H1 (cell line): ENCODE results near the gene BCL2. TPM values are rescaled to one million over a fixed set of nuclear protein-coding genes. Genes with fewer than 3 reads are reported as not detected.

Experiments used
- CTCF ChIA-PET: fragments of 300-600 bp; sonication (Branson Sonifier 250); formaldehyde crosslinking; loops from one replicate; lab custom pipeline; 2021; ENCODE audit not compliant: partially characterized antibody; lab: Charles Lee
- POLR2A ChIA-PET: fragments of 300-600 bp; sonication (Branson Sonifier 250); formaldehyde crosslinking; loops from one replicate; lab custom pipeline; 2021; ENCODE audit warnings: inconsistent platforms; ENCODE audit not compliant: partially characterized antibody; lab: Charles Lee
- DNase-seq, 2 experiments: peaks; one replicate each; pipeline versions ENCODE4 v3.0.0 to v3.0.0-alpha.2; 2010 to 2022; ENCODE audit warnings: low spot score in 2 of 2, low read depth in 1 of 2, mixed read lengths in 1 of 2
- FAIRE-seq: peaks from 2 replicates; lab custom pipeline; 2011; peaks lifted over from hg19 to GRCh38; lab: Jason Lieb, UNC
- H2AFZ ChIP-seq: 2 replicates; pipeline ENCODE4 v1.8.1; 2012; ENCODE audit warnings: low read length, inconsistent platforms
- H2AK5ac ChIP-seq: 2 replicates; pipeline ENCODE4 v1.6.1; 2013; ENCODE audit warnings: low read depth, low read length
- H2BK120ac ChIP-seq: replicated peaks from 2 replicates; pipeline ENCODE3; 2013; ENCODE audit warnings: low read depth, low read length, inconsistent platforms
- H2BK12ac ChIP-seq: 2 replicates; pipeline ENCODE4 v1.6.1; 2013; ENCODE audit warnings: low read depth, low read length
- H2BK15ac ChIP-seq: 2 replicates; pipeline ENCODE4 v1.6.1; 2013; ENCODE audit warnings: low read length
- H2BK20ac ChIP-seq: 2 replicates; pipeline ENCODE4 v1.6.1; 2013; ENCODE audit warnings: low read length
- H2BK5ac ChIP-seq: 2 replicates; pipeline ENCODE4 v1.6.1; 2013; ENCODE audit warnings: low read depth, low read length
- H3K14ac ChIP-seq: 2 replicates; pipeline ENCODE4 v1.6.1; 2013; ENCODE audit warnings: inconsistent platforms; ENCODE audit not compliant: insufficient read length
- H3K18ac ChIP-seq: 2 replicates; pipeline ENCODE4 v1.6.1; 2013; ENCODE audit warnings: low read length; ENCODE audit errors: extremely low read depth
- H3K23ac ChIP-seq: 2 replicates; pipeline ENCODE4 v1.6.1; 2013; ENCODE audit warnings: inconsistent platforms; ENCODE audit not compliant: insufficient read length
- H3K23me2 ChIP-seq: 2 replicates; pipeline ENCODE4 v1.6.1; 2013; ENCODE audit warnings: low read depth, low read length
- H3K27ac ChIP-seq: 2 replicates; pipeline ENCODE4 v1.6.1; 2011; ENCODE audit warnings: low read depth, low read length, inconsistent platforms
- H3K27me3 ChIP-seq, 4 experiments: replicated peaks in 1 of 4; 1 replicate in 1 of 4; 2 replicates in 3 of 4; pipeline versions ENCODE4 v1.6.1 to v1.8.1; 2011 to 2013; ENCODE audit warnings: low read length in 3 of 4, mild to moderate bottlenecking in 3 of 4, inconsistent platforms in 2 of 4, mixed read lengths in 2 of 4, moderate library complexity in 1 of 4; ENCODE audit not compliant: control insufficient read depth in 3 of 4, insufficient read depth in 3 of 4; ENCODE audit errors: extremely low read depth in 1 of 4
- H3K36me3 ChIP-seq, 4 experiments: 2 replicates each; pipeline versions ENCODE4 v1.6.1 to v1.8.1; 2011 to 2013; ENCODE audit warnings: mild to moderate bottlenecking in 4 of 4, low read length in 3 of 4, moderate library complexity in 2 of 4, control low read depth in 1 of 4, inconsistent platforms in 1 of 4; ENCODE audit not compliant: insufficient read depth in 4 of 4, control insufficient read depth in 2 of 4
- H3K4ac ChIP-seq: replicated peaks from 2 replicates; pipeline ENCODE3; 2013; ENCODE audit warnings: low read length, low read depth, mixed read lengths, inconsistent platforms; ENCODE audit not compliant: insufficient read length
- H3K4me1 ChIP-seq, 4 experiments: replicated peaks in 1 of 4; 1 replicate in 1 of 4; 2 replicates in 3 of 4; pipeline versions ENCODE4 v1.6.1 to v1.8.1; 2011 to 2013; ENCODE audit warnings: low read length in 3 of 4, inconsistent platforms in 2 of 4, mixed read lengths in 1 of 4; ENCODE audit not compliant: insufficient read depth in 4 of 4, control insufficient read depth in 3 of 4
- H3K4me2 ChIP-seq, 2 experiments: 2 replicates each; pipeline versions ENCODE4 v1.6.1 to v1.8.1; 2011 to 2013; ENCODE audit warnings: low read depth in 2 of 2, low read length in 2 of 2, control low read depth in 1 of 2, inconsistent platforms in 1 of 2, mild to moderate bottlenecking in 1 of 2; ENCODE audit not compliant: insufficient read depth in 1 of 2
- H3K4me3 ChIP-seq, 4 experiments: fragments of 200-600, 300-600 bp in 1 of 4; sonication (generic), shearing (Covaris generic), sonication (Bioruptor Twin) in 1 of 4; 2 replicates each; pipeline versions ENCODE4 v1.5.1 to v1.8.1; 2011 to 2016; ENCODE audit warnings: low read length in 4 of 4, low read depth in 3 of 4, control low read depth in 2 of 4, inconsistent platforms in 2 of 4, mild to moderate bottlenecking in 2 of 4, mixed read lengths in 1 of 4, moderate library complexity in 1 of 4; ENCODE audit not compliant: insufficient read depth in 2 of 4; ENCODE audit errors: extremely low read depth in 1 of 4
- H3K56ac ChIP-seq: replicated peaks from 2 replicates; pipeline ENCODE3; 2013; ENCODE audit warnings: low read depth, mild to moderate bottlenecking, mixed read lengths, low read length, inconsistent platforms; ENCODE audit not compliant: insufficient read length
- H3K79me1 ChIP-seq: 2 replicates; pipeline ENCODE4 v1.6.1; 2013; ENCODE audit warnings: low read depth, low read length, control low read depth
- H3K79me2 ChIP-seq, 2 experiments: 2 replicates each; pipeline versions ENCODE4 v1.6.1 to v1.8.1; 2012 to 2013; ENCODE audit warnings: low read length in 2 of 2, mild to moderate bottlenecking in 2 of 2, inconsistent platforms in 1 of 2; ENCODE audit not compliant: insufficient read depth in 2 of 2, control insufficient read depth in 1 of 2
- H3K9ac ChIP-seq, 4 experiments: replicated peaks in 1 of 4; 1 replicate in 1 of 4; 2 replicates in 3 of 4; pipeline versions ENCODE4 v1.6.1 to v1.8.1; 2011 to 2013; ENCODE audit warnings: low read depth in 3 of 4, low read length in 3 of 4, control low read depth in 2 of 4, mild to moderate bottlenecking in 2 of 4, moderate library complexity in 2 of 4, inconsistent platforms in 1 of 4; ENCODE audit errors: extremely low read depth in 1 of 4
- H3K9me3 ChIP-seq, 2 experiments: 2 replicates each; pipeline versions ENCODE4 v1.6.1 to v1.8.1; 2012 to 2013; ENCODE audit warnings: mild to moderate bottlenecking in 2 of 2, moderate library complexity in 2 of 2, control low read depth in 1 of 2, inconsistent platforms in 1 of 2, low read depth in 1 of 2, low read length in 1 of 2, mixed read lengths in 1 of 2; ENCODE audit not compliant: insufficient read depth in 2 of 2
- H4K20me1 ChIP-seq, 2 experiments: replicated peaks in 1 of 2; 2 replicates each; pipeline versions ENCODE3 to v1.8.1; 2011 to 2013; ENCODE audit warnings: inconsistent platforms in 2 of 2, low read length in 2 of 2, mild to moderate bottlenecking in 1 of 2; ENCODE audit not compliant: insufficient read depth in 2 of 2, control insufficient read depth in 1 of 2
- H4K5ac ChIP-seq: 2 replicates; pipeline ENCODE4 v1.6.1; 2013; ENCODE audit warnings: low read length, low read depth, mixed read lengths, inconsistent platforms; ENCODE audit not compliant: insufficient read length
- H4K8ac ChIP-seq: 2 replicates; pipeline ENCODE4 v1.8.0; 2013; ENCODE audit warnings: mild to moderate bottlenecking, moderate library complexity, low read length, inconsistent platforms; ENCODE audit not compliant: insufficient read depth; ENCODE audit errors: extremely low read depth
- H4K91ac ChIP-seq: replicated peaks from 2 replicates; pipeline ENCODE3; 2013; ENCODE audit warnings: low read length, mixed read lengths, inconsistent platforms; ENCODE audit not compliant: insufficient read length
- SP2 ChIP-seq: IDR thresholded peaks from 2 replicates; pipeline ENCODE4 v1.6.1; 2012; ENCODE audit warnings: mild to moderate bottlenecking, low read length, inconsistent platforms
- WGBS, 2 experiments: shearing (Covaris generic) in 1 of 2; methylation state at CpG; one replicate each; pipeline versions ENCODE4 v1.1.6 to v1.1.7; 2013 to 2015; ENCODE audit warnings: low lambda C conversion rate in 2 of 2, mixed read lengths in 2 of 2, inconsistent platforms in 1 of 2, low coverage in 1 of 2, missing lambda C conversion rate in 1 of 2; ENCODE audit not compliant: insufficient replicate concordance in 2 of 2, insufficient coverage in 1 of 2, insufficient read length in 1 of 2; ENCODE audit errors: extremely low coverage in 1 of 2, missing lambda C conversion rate in 1 of 2; 5-methylcytosine and 5-hydroxymethylcytosine counted together
- polyA plus RNA-seq, 7 experiments: library from polyadenylated mRNA; depleted of rRNA in 3 of 7; stranded (reverse) in 5 of 7; unstranded in 2 of 7; fragments of >200 nt in 5 of 7; fragments of 200-250 nt in 2 of 7; gene quantifications; 1 replicate in 5 of 7; 2 replicates in 1 of 7; 4 replicates in 1 of 7; pipeline versions ENCODE4 v1.2.1 to v1.2.3, GENCODE V29; 2011 to 2013; ENCODE audit warnings: missing spikeins in 2 of 7, mixed read lengths in 2 of 7
- total RNA-seq: library from RNA; stranded (reverse); fragmentation: NEBNext Ultra II Directional; extraction: Animal tissue kit (Norgen Biotek cat#: 25700); gene quantifications from 2 replicates; pipeline ENCODE4 v1.2.1, GENCODE V29; 2021
- TF ChIP-seq, protein P1 (sequence below): IDR thresholded peaks from 2 replicates; pipeline ENCODE4 v1.6.1; 2011; ENCODE audit warnings: low read length, improper control_type of control experiment

Gene BCL2
- total and polyA plus RNA-seq, 2 of the 8 experiments (the other 6 are each of a cell fraction or from before 2014, with no cell fraction given): 0.59 to 4.5 TPM

GRCh38 chr18:63207835-63208234 is 111.7 kb downstream of the BCL2 start:
- Histone ChIP-seq H3K27me3 (no peaks in the 10 kb centered on the region), H2AK5ac (no peak overlapping the region), H3K23ac (no peak overlapping the region), H2BK15ac (no peak overlapping the region), H2BK20ac (no peak overlapping the region), H4K91ac (no peak overlapping the region), H4K20me1 (no peaks in the 10 kb centered on the region), H2AFZ (no peak overlapping the region), H3K14ac (no peak overlapping the region), H3K4me1 (no peaks in the 10 kb centered on the region), H3K4me3 (no peak overlapping the region), H3K23me2 (no peaks in the 10 kb centered on the region), H3K4me2 (no peak overlapping the region), H4K5ac (no peak overlapping the region), H3K79me1 (no peaks in the 10 kb centered on the region), H3K9ac (no peak overlapping the region), H2BK120ac (no peak overlapping the region), H4K8ac (no peak overlapping the region), H3K79me2 (no peaks in the 10 kb centered on the region), H3K9me3 (no peaks in the 10 kb centered on the region), H3K18ac (no peak overlapping the region), H3K27ac (no peak overlapping the region), H3K36me3 (no peaks in the 10 kb centered on the region), H2BK12ac (no peak overlapping the region), H3K4ac (no peak overlapping the region), H2BK5ac (no peak overlapping the region), H3K56ac (no peak overlapping the region)
- CTCF ChIA-PET: interaction anchor here (2.0 kb wide), 1 partner anchor 12 kb away, joined by 4 read pairs; no protein-coding TSS in a partner anchor
- 84% methylated on average over 1 of the region's 1 CpG; no CpG with 5 or more reads in 1 of the 2 experiments for WGBS, 2 experiments
- no peak for TF ChIP-seq SP2
- TF ChIP-seq, protein P1, sequence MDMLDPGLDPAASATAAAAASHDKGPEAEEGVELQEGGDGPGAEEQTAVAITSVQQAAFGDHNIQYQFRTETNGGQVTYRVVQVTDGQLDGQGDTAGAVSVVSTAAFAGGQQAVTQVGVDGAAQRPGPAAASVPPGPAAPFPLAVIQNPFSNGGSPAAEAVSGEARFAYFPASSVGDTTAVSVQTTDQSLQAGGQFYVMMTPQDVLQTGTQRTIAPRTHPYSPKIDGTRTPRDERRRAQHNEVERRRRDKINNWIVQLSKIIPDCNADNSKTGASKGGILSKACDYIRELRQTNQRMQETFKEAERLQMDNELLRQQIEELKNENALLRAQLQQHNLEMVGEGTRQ: no peak
- no peak for FAIRE-seq
- no peak for DNase-seq
- POLR2A ChIA-PET: no interaction called here
